Neutrophil (primary cell): Measurements from ENCODE around the gene INPP5A.
A peak's percentile ranks its signal among the peaks of the same experiment; 100 is the strongest.

Experiments used
- H3K27ac ChIP-seq: fragments of 200-600 bp; sonication (generic); 2 replicates; pipeline ENCODE4 v1.5.1; 2016; ENCODE audit warnings: mild to moderate bottlenecking, moderate library complexity
- H3K27me3 ChIP-seq: fragments of 200-600 bp; sonication (generic); 2 replicates; pipeline ENCODE4 v1.6.0; 2016; ENCODE audit warnings: mild to moderate bottlenecking
- H3K36me3 ChIP-seq: fragments of 200-600 bp; sonication (generic); 2 replicates; pipeline ENCODE4 v1.5.1; 2017
- H3K4me1 ChIP-seq, 2 experiments: fragments of 200-600 bp in 1 of 2; sonication (generic) in 1 of 2; 1 replicate in 1 of 2; 2 replicates in 1 of 2; pipeline versions ENCODE4 v1.5.1 to v1.6.1; 2013 to 2016; ENCODE audit warnings: low read depth in 1 of 2, low read length in 1 of 2, mild to moderate bottlenecking in 1 of 2, moderate library complexity in 1 of 2; ENCODE audit not compliant: control insufficient read depth in 1 of 2, insufficient read depth in 1 of 2
- H3K4me3 ChIP-seq, 2 experiments: fragments of 200-600 bp in 1 of 2; sonication (generic) in 1 of 2; 1 replicate in 1 of 2; 2 replicates in 1 of 2; pipeline ENCODE4 v1.5.1; 2013 to 2016; ENCODE audit warnings: low read depth in 1 of 2, low read length in 1 of 2, mild to moderate bottlenecking in 1 of 2, moderate library complexity in 1 of 2
- H3K9me3 ChIP-seq: fragments of 200-600 bp; sonication (generic); 2 replicates; pipeline ENCODE4 v1.5.1; 2016
- CTCF ChIP-seq: fragments of 200-600 bp; sonication (generic); IDR thresholded peaks from 2 replicates; pipeline ENCODE4 v1.5.1; 2016; ENCODE audit warnings: antibody characterized with exemption

Gene INPP5A

GRCh38 chr10:132578287-132578951, 40.8 kb downstream of the INPP5A start:
- Histone ChIP-seq H3K4me3 (no peak overlapping the region), H3K9me3 (no peaks in the 10 kb centered on the region), H3K27me3 (no peaks in the 10 kb centered on the region), H3K36me3 (no peaks in the 10 kb centered on the region), H3K4me1 (peaks cover 49 to 61% of the 10 kb centered on the region in 2 experiments), H3K27ac (no peak overlapping the region)
- no peak for TF ChIP-seq CTCF

GRCh38 chr10:132579027-132579859, 41.7 kb downstream of the INPP5A start:
- Histone ChIP-seq H3K9me3 (no peaks in the 10 kb centered on the region), H3K4me3 (no peak overlapping the region), H3K27me3 (no peaks in the 10 kb centered on the region), H3K27ac (no peak overlapping the region), H3K36me3 (no peaks in the 10 kb centered on the region), H3K4me1 (peaks cover 49 to 59% of the 10 kb centered on the region in 2 experiments)
- no peak for TF ChIP-seq CTCF

GRCh38 chr10:132580143-132580542, 42.6 kb downstream of the INPP5A start:
- peaks cover 45 to 56% of the 10 kb centered on the region in 2 experiments for H3K4me1 ChIP-seq
- H3K4me3 ChIP-seq = no peak overlapping the region
- peak overlapping the region; percentile 50 for H3K27ac ChIP-seq
- H3K36me3 ChIP-seq = no peaks in the 10 kb centered on the region
- no peaks in the 10 kb centered on the region for H3K27me3 ChIP-seq
- H3K9me3 ChIP-seq = no peaks in the 10 kb centered on the region
- no peak for TF ChIP-seq CTCF

- H3K36me3 ChIP-seq = no peaks in the 10 kb centered on the region
Measured at GRCh38 chr10:132580617-132581016, 43.0 kb downstream of the INPP5A start.

GRCh38 chr10:132582137-132582536, 44.5 kb downstream of the INPP5A start:
- no peak for TF ChIP-seq CTCF
- Histone ChIP-seq H3K4me3 (no peak overlapping the region), H3K36me3 (no peaks in the 10 kb centered on the region), H3K4me1 (peaks cover 51 to 56% of the 10 kb centered on the region in 2 experiments), H3K9me3 (no peaks in the 10 kb centered on the region), H3K27ac (no peak overlapping the region), H3K27me3 (no peaks in the 10 kb centered on the region)

More at GRCh38 chr10:132580617-132581016, 43.0 kb downstream of the INPP5A start:
- no peak for TF ChIP-seq CTCF
- Histone ChIP-seq H3K9me3 (no peaks in the 10 kb centered on the region), H3K4me1 (peaks cover 45 to 56% of the 10 kb centered on the region in 2 experiments), H3K27me3 (no peaks in the 10 kb centered on the region), H3K4me3 (no peak overlapping the region), H3K27ac (peak overlapping the region; percentile 50)
